Measurements from ENCODE around the gene GPR37.

The GPR37 gene

DNA sequence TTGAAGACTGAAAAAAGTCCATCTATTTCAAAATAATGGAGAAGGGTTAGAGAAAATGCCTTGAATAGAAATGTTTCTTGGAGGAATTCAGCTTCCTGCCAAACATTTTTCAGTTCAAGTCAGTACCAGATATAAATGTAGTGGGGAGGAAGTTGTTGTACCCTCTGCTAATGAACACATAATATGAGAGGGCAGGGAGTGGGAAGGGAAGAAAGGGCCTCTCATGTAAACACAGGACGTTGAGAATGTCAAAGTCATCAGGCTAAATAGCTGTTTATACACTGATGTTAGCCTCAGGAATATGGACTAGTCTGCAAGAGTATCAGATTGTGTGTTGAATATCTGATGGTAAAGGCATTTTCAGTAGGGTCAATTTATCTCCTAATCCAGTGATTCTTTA, 37.0 kb downstream of the GPR37 start:
- no peak for DNase-seq (ENCODE audit: low read depth)

DNA sequence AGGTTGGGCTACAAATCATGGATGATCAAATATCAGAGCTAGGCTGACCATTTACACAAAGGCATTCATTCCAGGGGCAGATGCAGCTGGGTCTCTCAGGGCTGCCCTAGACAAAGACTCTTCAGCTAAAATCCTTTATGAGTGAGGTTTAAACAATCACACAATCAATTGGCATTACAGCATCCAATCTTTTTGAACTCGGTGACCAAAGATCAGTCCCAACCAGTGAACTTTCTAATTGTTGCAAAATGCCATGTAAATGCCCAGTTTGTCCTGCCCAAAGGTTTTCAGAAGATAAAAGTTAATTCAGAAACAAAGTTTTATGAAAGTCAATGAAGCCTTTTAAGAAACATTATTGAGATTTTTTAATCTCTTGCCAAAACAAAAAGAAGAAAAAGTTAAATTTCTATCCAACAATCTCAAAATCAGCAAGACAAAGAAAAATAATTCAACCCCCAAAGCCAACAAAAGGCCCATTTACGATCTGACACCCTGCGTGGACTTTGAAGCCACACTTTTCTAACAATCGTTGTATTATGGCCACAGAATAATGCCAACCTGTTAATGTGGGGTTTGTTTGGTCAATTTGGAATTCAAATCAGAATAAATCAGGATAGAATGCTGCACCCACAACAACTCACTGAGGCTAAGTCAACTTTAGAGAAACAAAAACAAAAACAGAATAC, 40.9 kb downstream of the GPR37 start:
- DNase-seq (ENCODE audit: low read depth), result no peak

DNA sequence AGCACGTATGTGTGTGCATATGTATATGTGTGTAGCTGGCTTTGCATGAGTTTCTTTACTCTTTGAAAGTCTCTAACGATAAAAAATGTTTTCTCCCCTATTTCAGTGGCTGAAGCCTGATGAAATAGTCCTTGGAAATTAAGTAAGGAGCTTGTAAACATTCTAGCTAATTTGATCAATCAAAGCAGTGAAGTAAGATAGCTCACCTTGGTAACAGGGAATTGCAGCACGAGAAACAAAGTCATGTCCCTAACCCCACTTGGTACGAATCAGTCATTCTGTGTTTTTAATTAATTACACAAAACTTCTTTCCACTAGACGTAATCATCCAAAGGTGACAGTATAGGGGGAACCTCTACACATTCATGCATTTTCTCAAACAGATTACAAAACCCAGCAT, 41.5 kb downstream of the GPR37 start:
- DNase-seq (ENCODE audit: low read depth), result no peak

DNA sequence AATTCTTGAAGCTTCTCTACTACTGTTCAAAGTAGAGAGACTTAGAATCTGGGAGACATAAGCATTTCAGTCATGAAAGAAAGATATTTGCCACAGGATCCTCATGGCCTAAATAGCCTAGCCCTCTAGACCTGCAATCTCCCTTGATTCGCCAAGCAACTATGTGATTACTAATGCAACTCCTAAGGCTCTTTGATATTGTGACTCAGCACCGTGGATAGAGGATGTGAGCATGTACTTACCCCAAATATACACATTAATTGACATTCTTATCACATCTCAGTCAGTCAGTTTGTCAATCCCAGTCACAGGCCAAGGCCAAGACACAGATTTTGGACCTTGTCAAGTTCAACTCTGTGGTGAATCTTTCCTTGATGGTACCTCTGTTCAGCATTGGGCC, 42.6 kb downstream of the GPR37 start:
- DNase-seq (ENCODE audit: low read depth), result no peak

DNA sequence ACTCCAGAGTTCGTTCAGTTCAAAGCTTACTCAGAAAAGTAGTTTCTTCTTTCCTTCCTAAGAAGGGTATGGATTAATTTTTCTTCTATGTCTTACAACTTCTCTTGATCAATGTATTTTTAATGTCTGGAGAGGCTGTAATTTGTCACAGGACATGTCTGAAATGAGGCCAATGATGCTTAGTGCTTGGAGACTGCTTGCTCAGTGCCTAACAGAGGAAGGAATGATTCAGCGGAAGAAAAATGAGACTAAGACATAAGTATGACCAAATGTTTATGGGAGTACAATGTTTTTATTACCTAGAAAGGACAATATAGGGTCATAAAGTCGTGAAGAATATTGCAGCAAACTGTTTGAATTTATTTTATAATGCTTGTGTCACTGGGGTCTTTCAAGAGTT, 43.3 kb downstream of the GPR37 start:
- no peak for DNase-seq (ENCODE audit: low read depth)

DNA sequence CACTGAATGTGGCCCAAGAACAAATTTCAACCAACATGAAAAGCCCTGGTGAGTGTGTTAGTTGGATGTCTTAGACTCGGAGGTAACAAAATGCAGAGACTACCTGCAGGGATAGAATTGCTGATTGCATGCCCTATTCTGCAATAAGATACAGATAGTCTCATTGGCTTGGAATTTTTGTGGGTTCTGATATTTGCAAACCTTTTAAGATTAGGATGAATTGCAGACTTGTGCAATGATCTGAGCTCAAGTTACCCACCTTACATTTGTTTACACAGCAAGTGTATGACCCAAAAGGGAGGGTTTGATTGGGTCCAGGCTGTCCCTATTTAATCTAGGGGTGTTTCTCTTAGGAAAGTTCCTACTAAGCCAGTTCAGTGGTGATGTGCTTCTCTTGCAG, 45.4 kb downstream of the GPR37 start:
- DNase-seq (ENCODE audit: low read depth), result no peak

DNA sequence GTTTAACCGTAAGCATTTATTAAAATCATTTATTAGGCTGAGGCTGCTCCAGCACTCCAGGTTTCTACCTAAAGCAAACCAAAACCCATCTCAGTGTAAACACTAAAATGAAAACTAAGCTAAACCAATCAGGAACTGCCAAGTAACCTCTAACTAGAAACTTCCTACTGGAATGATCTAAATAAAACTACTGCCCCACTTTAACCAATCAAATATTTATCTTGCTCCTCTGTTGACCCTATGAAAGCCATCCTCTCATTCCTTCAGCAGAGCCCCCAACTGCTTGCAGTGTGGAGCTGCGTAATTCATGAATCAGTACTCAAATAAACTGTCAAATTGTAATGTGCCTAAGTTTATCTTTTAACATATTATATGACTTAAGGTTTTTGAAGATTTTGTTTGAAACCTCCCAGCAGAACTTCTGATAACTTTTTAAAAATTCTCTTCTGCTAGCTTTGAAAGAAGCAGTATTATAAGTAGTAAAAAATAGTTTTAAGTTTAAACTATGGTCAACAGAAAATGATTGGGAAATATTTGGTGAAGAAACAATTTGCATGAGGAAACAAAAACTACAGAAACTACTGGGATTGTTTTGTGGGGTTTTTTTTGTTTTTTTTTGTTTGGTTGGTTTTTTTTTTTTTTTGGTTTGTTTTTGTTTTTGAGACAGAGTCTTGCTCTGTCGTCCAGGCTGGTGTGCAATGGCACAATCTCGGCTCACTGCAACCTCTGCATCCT, 47.4 kb downstream of the GPR37 start:
- DNase-seq (ENCODE audit: low read depth), result no peak

DNA sequence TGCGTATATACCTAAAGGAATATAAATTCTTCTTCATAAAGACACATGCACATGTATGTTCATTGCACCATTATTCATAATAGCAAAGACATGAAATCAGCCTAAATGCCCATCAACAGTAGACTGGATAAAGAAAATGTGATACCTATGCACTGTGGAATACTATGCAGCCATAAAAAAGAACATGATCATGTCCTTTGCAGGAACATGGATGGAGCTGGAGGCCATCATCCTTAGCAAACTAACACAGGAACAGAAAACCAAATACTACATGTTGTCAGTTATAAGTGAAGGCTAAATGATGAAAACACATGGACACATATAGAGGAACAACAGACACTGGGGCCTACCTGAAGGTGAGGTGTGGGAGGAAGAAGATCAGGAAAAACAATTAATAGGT, 48.7 kb downstream of the GPR37 start:
- no peak for DNase-seq (ENCODE audit: low read depth)

DNA sequence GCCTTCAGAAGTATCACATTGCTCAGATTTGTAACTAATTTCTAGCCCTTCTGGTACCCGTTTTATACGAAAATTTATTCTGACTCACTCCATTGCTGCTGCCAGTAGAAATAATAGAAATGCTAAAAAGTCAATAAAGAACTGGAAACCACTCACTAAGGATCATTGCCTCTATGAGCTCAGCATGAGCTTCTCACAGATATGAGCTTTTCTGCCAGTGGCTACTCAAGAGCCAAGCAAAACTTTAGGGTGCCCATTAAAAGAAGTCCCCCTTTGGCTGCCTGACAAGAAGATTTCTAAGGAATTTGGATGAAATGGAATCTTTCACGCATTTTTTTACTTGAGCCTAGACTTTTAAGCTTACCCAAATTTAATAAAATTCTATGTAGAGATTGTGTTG, 52.5 kb downstream of the GPR37 start:
- DNase-seq (ENCODE audit: low read depth), result no peak

DNA sequence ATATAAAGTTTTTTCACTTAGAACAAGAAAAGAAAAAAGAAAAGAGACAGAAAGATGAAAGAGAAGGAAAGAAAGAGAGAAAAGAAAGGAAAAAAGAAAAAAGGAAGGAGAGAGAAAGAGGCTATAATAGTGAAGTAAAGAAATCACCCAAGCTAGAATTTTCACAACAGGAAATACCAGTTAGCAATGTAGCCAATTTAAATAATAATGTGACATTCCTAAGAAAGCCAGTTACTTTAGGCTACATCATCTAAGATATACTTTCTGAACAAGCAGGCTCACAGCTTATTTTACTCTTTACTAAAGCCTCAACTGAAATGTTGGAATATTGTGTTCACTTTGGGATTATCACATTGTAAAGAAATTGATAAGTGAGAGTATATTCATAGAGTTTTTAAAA, 53.6 kb downstream of the GPR37 start:
- no peak for DNase-seq (ENCODE audit: low read depth)

DNA sequence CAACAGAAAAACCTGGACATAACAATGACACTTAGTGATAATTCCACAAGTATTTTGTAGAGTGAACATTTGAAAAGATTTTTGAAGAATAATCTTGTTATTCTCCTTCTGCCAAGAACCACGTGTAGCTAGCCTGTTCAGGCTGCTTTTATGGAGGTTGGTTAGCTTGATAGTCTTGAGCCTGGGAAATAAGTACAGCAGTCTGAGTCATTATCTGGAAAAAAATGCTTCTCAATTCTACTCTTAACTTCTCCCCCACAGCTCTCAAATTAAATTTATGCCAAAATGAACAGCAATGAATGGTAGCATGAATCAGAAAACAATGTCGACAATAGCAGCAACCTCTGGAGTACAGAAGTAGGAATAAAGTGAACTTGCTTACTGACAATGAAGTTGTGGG, 63.2 kb downstream of the GPR37 start:
- no peak for DNase-seq (ENCODE audit: low read depth)

DNA sequence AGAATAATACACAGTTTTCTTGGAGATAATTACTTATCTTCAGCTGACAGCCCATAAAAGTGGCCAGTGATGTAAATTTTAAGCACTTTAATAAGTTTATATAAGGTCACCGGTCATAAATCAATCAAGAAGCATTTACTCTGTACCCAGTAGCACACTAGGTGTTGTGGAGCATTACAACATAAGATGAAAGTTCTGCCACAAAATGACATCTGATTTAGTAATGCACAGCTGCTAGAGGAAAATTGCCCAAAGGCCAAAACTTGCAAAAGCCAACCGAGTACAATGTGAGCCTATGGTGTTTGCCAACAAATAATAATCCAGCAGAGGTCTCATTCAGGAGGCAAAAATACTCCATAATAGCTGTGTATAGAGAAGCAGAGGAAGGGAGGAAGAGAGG, 63.6 kb downstream of the GPR37 start:
- no peak for DNase-seq (ENCODE audit: low read depth)

DNA sequence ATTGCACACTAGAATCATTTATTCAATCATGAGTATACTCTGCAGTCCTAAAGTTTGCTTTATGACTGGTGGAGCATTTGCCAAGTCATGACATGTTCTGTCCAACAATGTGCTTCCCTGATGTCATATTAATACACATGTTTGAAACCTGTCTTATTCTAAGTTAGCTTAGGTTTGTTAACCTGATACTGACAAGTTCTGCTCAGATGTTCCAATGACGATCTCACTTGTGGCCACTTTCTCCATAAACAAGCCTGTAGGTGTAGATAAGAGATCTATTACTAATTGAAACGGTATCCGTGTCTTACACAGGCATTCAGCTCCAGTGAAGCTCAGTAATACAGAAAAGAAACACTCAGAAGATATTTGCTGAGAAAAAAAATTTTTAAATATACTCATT, 64.9 kb downstream of the GPR37 start:
- no peak for DNase-seq (ENCODE audit: low read depth)

DNA sequence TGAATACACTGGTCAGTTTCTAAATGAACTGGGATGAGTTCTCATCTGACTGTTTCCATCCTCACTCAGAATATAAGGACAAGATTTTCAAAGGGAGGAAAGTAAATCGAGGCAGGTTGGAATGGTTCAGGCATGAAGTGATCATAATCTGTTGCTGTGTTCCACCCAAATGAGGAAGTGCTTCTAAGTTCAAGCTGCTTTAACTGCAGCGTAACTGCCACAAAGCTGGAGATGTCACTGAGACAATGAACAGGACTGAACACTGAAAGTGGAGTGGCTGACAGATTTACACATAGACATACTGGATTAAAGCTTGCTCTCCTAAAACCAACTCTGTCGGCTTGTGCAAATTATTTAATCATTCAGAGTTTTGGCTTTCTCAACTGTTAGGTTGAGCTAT, 66.6 kb downstream of the GPR37 start:
- DNase-seq (ENCODE audit: low read depth), result no peak

DNA sequence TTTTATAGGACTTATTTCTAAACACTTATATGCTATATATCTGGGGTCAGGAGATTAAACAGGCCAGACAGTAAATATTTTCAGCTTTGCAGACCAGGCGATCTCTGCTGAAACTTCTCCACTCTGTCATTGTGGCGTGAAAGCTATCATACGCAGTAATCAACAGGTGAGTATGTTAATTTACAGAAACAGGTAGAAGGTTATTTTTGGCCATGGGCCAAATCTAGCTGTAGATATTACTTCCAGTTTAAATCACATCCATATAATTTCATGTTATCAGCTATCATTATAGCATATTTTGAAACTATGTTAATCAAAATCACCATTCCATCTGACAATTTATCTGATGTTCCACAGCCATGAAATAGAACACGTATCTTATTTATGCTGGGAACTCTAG, 67.8 kb downstream of the GPR37 start:
- DNase-seq (ENCODE audit: low read depth), result no peak
